Right atrium auricular region (tissue), 2 donors: Measurements from ENCODE around the gene C14orf93. TPM values are rescaled to one million over a fixed set of nuclear protein-coding genes. Genes with fewer than 3 reads are reported as not detected.

Source experiments
- DNase-seq: peaks from one replicate; pipeline ENCODE4 v3.0.0-alpha.2; 2019; ENCODE audit warnings: low spot score
- H3K27ac ChIP-seq, 2 donors: fragments of 200-600 bp; sonication (generic); 1 replicate in 1 of 2; 2 replicates in 1 of 2; pipeline ENCODE4 v1.5.1; 2016 to 2019
- H3K27me3 ChIP-seq, 2 donors: fragments of 200-600 bp; sonication (generic); one replicate each; pipeline versions ENCODE4 v1.5.1 to v1.6.0; 2017 to 2019
- H3K36me3 ChIP-seq: fragments of 200-600 bp; sonication (generic); one replicate; pipeline ENCODE4 v1.5.1; 2016
- H3K4me1 ChIP-seq, 2 donors: fragments of 200-600 bp; sonication (generic); one replicate each; pipeline versions ENCODE4 v1.5.1 to v1.6.0; 2017 to 2019
- H3K4me3 ChIP-seq, 2 donors: fragments of 200-600 bp; sonication (generic); 1 replicate in 1 of 2; 2 replicates in 1 of 2; pipeline ENCODE4 v1.5.1; 2017 to 2019; ENCODE audit warnings: mild to moderate bottlenecking in 1 of 2, moderate library complexity in 1 of 2
- H3K9me3 ChIP-seq, 2 donors: fragments of 200-600 bp; sonication (generic); one replicate each; pipeline ENCODE4 v1.5.1; 2019
- total RNA-seq, 2 donors: library from RNA; depleted of rRNA; stranded (reverse); fragments of >200 nt; gene quantifications; one replicate each; pipeline ENCODE4 v1.1.0, GENCODE V29; 2016
- TF ChIP-seq, protein P1 (sequence below), 2 donors: fragments of 200-600 bp; sonication (generic); IDR thresholded peaks; one replicate each; pipeline ENCODE4 v1.5.1; 2019; ENCODE audit warnings: antibody characterized with exemption in 2 of 2

The C14orf93 gene
- total RNA-seq, 2 donors from 2014 or later, result 5.0 to 6.8 TPM

DNA sequence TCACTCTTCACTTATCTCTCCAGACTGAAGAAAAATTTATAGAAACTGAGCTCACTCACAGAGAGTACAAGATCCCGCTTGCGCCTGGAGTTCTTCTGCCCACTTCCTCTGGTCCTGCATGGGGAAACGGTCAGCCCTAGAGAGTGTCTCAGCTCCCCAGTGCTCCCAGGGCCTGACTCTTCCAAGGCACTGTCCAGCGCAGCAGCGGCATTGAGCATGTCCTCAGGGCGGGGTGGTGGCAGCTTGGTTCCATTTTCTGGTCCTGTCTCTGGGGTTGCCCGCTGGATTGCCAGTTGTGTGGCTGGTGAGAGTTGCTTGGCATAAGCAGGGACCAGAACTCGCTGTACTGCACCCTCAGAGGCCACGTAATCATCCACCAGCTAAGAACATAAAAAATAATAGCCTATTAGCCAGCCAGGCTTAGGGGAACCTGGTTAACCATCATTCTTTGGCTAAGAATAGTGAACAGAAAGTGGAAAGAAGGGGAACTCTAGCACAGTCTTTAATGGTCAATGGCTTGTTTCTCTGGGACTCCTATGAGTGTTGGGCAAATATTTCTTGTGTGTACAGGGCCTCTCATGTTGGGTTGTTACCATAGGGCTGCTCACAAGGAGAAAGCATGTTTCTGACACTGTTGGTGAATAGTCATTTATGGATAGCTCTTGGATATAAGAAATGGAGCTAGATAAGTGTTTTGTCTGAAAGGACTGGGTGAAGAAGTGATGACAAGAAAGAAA is 13.9 kb downstream of the C14orf93 start:
- TF ChIP-seq, protein P1, sequence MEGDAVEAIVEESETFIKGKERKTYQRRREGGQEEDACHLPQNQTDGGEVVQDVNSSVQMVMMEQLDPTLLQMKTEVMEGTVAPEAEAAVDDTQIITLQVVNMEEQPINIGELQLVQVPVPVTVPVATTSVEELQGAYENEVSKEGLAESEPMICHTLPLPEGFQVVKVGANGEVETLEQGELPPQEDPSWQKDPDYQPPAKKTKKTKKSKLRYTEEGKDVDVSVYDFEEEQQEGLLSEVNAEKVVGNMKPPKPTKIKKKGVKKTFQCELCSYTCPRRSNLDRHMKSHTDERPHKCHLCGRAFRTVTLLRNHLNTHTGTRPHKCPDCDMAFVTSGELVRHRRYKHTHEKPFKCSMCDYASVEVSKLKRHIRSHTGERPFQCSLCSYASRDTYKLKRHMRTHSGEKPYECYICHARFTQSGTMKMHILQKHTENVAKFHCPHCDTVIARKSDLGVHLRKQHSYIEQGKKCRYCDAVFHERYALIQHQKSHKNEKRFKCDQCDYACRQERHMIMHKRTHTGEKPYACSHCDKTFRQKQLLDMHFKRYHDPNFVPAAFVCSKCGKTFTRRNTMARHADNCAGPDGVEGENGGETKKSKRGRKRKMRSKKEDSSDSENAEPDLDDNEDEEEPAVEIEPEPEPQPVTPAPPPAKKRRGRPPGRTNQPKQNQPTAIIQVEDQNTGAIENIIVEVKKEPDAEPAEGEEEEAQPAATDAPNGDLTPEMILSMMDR (IDR thresholded peaks at IDR 0.05), result no peak
- Histone ChIP-seq H3K4me1 (peaks cover 0 to 16% of the 10 kb centered on the region in 2 donors), H3K36me3 (no peaks in the 10 kb centered on the region), H3K27me3 (no peaks in the 10 kb centered on the region), H3K4me3 (no peak overlapping the region), H3K9me3 (no peaks in the 10 kb centered on the region), H3K27ac (no peak overlapping the region)
- no peak for DNase-seq

DNA sequence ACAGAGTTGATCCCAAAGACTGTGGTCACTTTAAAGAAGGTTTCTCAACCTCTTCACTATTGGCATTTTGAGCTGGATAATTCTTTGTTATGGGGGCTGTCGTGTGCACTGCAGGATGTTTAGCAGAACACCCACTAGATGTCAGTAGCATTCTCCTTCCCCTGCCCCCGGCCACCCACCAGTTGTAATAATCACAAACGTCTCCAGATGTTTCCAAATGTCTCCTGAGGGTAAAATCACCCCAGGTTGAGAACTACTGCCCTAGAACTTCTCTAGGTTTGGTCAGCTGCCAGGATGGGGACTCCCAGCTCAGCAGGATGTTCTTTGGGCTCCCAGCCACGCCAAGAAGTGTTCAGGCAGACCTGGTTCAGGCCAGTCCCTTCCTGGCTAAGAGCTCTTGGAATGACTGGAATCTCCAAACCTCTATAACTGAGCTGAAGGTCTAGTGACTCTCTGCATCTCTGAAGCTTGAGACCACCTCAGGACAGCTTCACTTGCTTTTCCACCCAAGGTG is 15.1 kb downstream of the C14orf93 start:
- no peak overlapping the region for H3K27ac ChIP-seq
- no peaks in the 10 kb centered on the region for H3K9me3 ChIP-seq
- no peak for DNase-seq
- no peaks in the 10 kb centered on the region for H3K36me3 ChIP-seq
- peaks cover 0 to 16% of the 10 kb centered on the region in 2 donors for H3K4me1 ChIP-seq
- TF ChIP-seq, protein P1 (IDR thresholded peaks at IDR 0.05), result peak; percentile 33 to 70
- H3K4me3 ChIP-seq, result no peak overlapping the region
- H3K27me3 ChIP-seq, result no peaks in the 10 kb centered on the region

DNA sequence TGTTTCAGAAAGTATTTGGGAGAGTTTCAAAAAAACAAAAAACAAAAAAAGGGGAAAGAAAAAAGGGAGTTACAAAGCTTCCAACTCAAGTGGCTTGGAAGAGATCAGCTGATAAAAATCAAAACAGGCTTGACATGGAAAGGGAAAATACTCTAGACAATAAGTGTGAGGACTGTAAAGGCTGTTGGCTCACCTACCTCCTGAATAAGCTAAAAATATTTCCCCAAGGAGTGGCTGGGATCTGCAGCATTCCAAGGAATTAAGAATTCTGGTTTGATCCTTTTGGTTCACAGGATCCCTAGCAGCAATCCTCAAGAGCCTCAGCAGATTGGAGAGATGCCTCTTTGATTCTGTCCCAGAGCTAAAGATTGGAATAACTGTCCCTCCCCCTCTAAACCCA is 16.4 kb downstream of the C14orf93 start:
- no peaks in the 10 kb centered on the region for H3K36me3 ChIP-seq
- DNase-seq, result no peak

DNA sequence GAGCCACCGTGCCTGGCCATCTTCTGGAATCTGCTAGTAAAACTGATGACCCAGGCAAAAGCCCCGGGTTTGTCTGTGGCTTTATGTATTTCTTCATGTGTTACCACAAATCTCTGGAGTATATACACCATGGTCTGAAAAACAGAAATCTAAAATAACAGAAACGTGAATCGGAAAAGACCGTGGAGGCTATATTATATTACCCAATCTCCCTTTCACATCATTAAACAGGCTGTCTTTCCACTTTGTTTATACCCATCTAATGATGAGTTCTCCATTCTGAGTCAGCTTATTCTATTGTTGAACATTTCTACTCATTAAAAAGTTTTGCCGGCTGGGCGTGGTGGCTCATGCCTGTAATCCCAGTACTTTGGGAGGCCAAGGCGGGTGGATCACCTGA is 18.1 kb downstream of the C14orf93 start:
- Histone ChIP-seq H3K4me3 (no peak overlapping the region), H3K27me3 (no peaks in the 10 kb centered on the region)
- DNase-seq, result no peak

More for the DNA sequence above, 16.4 kb downstream of the C14orf93 start:
- Histone ChIP-seq H3K4me3 (no peak overlapping the region), H3K9me3 (no peaks in the 10 kb centered on the region), H3K27me3 (no peaks in the 10 kb centered on the region), H3K4me1 (peaks cover 0 to 11% of the 10 kb centered on the region in 2 donors), H3K27ac (no peak overlapping the region)
- TF ChIP-seq, protein P1 (IDR thresholded peaks at IDR 0.05), result no peak

DNA sequence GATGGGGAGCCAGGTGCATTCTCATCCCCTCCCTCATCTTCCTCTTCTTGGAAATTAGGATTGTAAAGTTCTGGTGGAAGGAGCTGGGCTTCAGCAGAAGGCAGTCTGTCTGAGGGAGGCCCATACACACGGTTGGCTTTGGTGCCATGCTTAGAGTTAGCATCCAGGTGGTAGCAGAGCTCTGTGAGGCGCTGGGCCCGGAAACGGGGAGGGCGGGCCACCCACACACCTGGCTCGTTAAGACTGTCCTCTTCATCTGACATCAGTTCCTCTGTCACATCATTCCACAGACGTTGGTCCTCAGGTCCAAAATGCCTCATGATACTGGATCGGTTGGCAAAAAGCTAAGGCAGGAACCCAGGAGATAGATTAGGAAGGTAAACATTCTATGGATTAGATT is 22.7 kb downstream of the C14orf93 start:
- Histone ChIP-seq H3K27me3 (no peaks in the 10 kb centered on the region), H3K36me3 (no peaks in the 10 kb centered on the region), H3K9me3 (no peaks in the 10 kb centered on the region), H3K4me3 (no peak overlapping the region), H3K27ac (no peak overlapping the region), H3K4me1 (peaks cover 0 to 9% of the 10 kb centered on the region in 2 donors)
- TF ChIP-seq, protein P1 (IDR thresholded peaks at IDR 0.05), result no peak
- no peak for DNase-seq

More for the DNA sequence above, 18.1 kb downstream of the C14orf93 start:
- Histone ChIP-seq H3K27ac (no peak overlapping the region), H3K4me1 (peaks cover 0 to 5% of the 10 kb centered on the region in 2 donors), H3K36me3 (no peaks in the 10 kb centered on the region), H3K9me3 (no peaks in the 10 kb centered on the region)
- TF ChIP-seq, protein P1 (IDR thresholded peaks at IDR 0.05), result no peak
